Uterus (tissue), 2 donors: ENCODE data around the gene ZC3H7A.

Experiments used
- POLR2A ChIP-seq, 2 donors: fragments of 450-650 bp; IDR thresholded peaks; one replicate each; pipeline ENCODE4 v1.6.1; 2016; ENCODE audit warnings: antibody characterized with exemption in 2 of 2, mild to moderate bottlenecking in 1 of 2, moderate library complexity in 1 of 2
- TF ChIP-seq, protein P1 (sequence below), 4 experiments: fragments of 200-600 bp in 2 of 4; fragments of 450-650 bp in 2 of 4; sonication (generic) in 2 of 4; IDR thresholded peaks; one replicate each; pipeline ENCODE4 v1.5.1; 2016 to 2019; ENCODE audit warnings: antibody characterized with exemption in 4 of 4, mild to moderate bottlenecking in 2 of 4, moderate library complexity in 1 of 4

DNA sequence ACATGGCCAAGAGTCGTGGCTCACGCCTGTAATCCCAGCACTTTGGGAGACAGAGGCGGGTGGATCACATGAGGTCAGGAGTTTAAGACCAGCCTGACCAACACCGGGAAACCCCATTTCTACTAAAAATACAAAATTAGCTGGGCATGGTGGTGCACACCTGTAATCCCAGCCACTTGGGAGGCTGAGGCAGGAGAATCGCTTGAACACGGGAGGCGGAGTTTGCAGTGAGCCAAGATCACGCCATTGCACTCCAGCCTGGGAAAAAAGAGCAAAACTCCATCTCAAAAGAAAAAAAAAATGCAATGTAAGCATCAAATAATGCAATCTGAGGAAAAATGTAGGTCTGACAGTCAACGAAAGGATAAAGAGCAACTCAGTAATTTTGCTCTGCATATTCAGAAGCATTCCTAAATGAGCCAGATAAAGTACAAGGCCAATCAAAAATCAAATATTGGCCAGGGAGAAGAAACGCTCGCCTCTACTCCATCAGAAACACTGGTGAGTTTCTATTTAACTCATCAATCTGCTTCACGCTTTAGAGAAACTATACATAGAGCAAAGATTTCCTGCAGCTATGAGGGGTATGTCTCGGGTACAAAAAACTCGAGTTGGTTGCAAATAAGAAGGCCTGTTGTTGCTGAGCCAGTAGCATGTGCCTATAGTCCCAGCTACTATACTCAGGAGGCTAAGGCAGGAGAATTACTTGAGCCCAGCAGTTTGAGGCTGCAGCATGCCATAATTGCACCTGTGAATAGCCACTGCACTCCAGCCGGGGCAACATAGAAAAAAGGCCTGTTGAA is 58.1 kb downstream of the ZC3H7A start:
- TF ChIP-seq, protein P1, sequence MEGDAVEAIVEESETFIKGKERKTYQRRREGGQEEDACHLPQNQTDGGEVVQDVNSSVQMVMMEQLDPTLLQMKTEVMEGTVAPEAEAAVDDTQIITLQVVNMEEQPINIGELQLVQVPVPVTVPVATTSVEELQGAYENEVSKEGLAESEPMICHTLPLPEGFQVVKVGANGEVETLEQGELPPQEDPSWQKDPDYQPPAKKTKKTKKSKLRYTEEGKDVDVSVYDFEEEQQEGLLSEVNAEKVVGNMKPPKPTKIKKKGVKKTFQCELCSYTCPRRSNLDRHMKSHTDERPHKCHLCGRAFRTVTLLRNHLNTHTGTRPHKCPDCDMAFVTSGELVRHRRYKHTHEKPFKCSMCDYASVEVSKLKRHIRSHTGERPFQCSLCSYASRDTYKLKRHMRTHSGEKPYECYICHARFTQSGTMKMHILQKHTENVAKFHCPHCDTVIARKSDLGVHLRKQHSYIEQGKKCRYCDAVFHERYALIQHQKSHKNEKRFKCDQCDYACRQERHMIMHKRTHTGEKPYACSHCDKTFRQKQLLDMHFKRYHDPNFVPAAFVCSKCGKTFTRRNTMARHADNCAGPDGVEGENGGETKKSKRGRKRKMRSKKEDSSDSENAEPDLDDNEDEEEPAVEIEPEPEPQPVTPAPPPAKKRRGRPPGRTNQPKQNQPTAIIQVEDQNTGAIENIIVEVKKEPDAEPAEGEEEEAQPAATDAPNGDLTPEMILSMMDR (IDR thresholded peaks at IDR 0.05) = no peak
- no peak for TF ChIP-seq POLR2A (IDR thresholded peaks at IDR 0.05)
